K562 (cell line): Measurements from ENCODE around the gene CERS5.

Source experiments
- ARID2 ChIP-seq: fragments of 450-650 bp; IDR thresholded peaks from 2 replicates; pipeline ENCODE4 v1.6.1; 2017; ENCODE audit warnings: antibody characterized with exemption, mild to moderate bottlenecking
- CTCF ChIP-seq, 3 experiments: IDR thresholded peaks in 2 of 3; conservative IDR thresholded peaks in 1 of 3; 2 replicates each; pipeline ENCODE4 v1.5.1; 2011 to 2012; ENCODE audit warnings: low read length in 3 of 3, mild to moderate bottlenecking in 3 of 3, control low read depth in 2 of 3, improper control_type of control experiment in 1 of 3, inconsistent platforms in 1 of 3, low read depth in 1 of 3, mixed read lengths in 1 of 3, moderate library complexity in 1 of 3; ENCODE audit not compliant: insufficient read depth in 2 of 3
- E2F1 ChIP-seq: sonication (generic); formaldehyde crosslinking; IDR thresholded peaks from 2 replicates; pipeline ENCODE4 v1.8.1; 2023; ENCODE audit warnings: mild to moderate bottlenecking, missing genetic modification reagents, moderate library complexity
- GTF2B ChIP-seq: IDR thresholded peaks from 2 replicates; pipeline ENCODE4 v1.6.1; 2011; ENCODE audit not compliant: insufficient read length; ENCODE audit errors: extremely low read depth
- HIVEP1 ChIP-seq: fragments of 250-450 bp; sonication (Bioruptor Pico); IDR thresholded peaks from 2 replicates; pipeline ENCODE4 v1.4.0; 2020; ENCODE audit warnings: mild to moderate bottlenecking
- HMBOX1 ChIP-seq: sonication (generic); IDR thresholded peaks from 2 replicates; pipeline ENCODE4 v1.6.1; 2016
- MXI1 ChIP-seq: IDR thresholded peaks from 2 replicates; pipeline ENCODE4 v1.6.1; 2011; ENCODE audit warnings: low read depth, mild to moderate bottlenecking, improper control_type of control experiment, low read length
- NFIC ChIP-seq: fragments of 450-650 bp; IDR thresholded peaks from 2 replicates; pipeline ENCODE4 v1.6.1; 2017; ENCODE audit warnings: mild to moderate bottlenecking, inconsistent platforms
- NRF1 ChIP-seq, 2 experiments: fragments of 450-650 bp; IDR thresholded peaks in 1 of 2; conservative IDR thresholded peaks in 1 of 2; 2 replicates each; pipeline ENCODE4 v1.6.1; 2014; ENCODE audit warnings: mild to moderate bottlenecking in 2 of 2
- POLR2A ChIP-seq: fragments of 450-650 bp; conservative IDR thresholded peaks from 2 replicates; pipeline ENCODE4 v1.6.1; 2016
- POLR2AphosphoS2 ChIP-seq: IDR thresholded peaks from 2 replicates; pipeline ENCODE4 v1.6.1; 2012; ENCODE audit warnings: low read length, improper control_type of control experiment

- TF ChIP-seq POLR2A = no peak
- no peak for TF ChIP-seq POLR2AphosphoS2
- TF ChIP-seq ARID2 = no peak
- no peak for TF ChIP-seq GTF2B
- TF ChIP-seq CTCF (IDR thresholded peaks at IDR 0.05 in 2 of 3, conservative IDR thresholded peaks at IDR 0.05 in 1 of 3; ENCODE audit: insufficient read depth in 2 of 3, low read depth in 1 of 3, low read length in 3 of 3) = no peak
- TF ChIP-seq MXI1 = no peak
- no peak for TF ChIP-seq NFIC
- no peak for TF ChIP-seq E2F1 (CRISPR knock-in tag)
- no peak for TF ChIP-seq HIVEP1 (CRISPR knock-in tag)
- no peak for TF ChIP-seq HMBOX1
- no peak for TF ChIP-seq NRF1 (conservative IDR thresholded peaks at IDR 0.05 in 1 of 2, IDR thresholded peaks at IDR 0.05 in 1 of 2)
Measured at GRCh38 chr12:50081096-50081808, 85.9 kb downstream of the CERS5 start.
